NOMO-1 treated with dmso at 0.1 percent for 144 hours (cell line): ENCODE measurements around the gene NME4.
"Not testable (repeated sequence)": the region's sequence is repeated elsewhere in the genome, so short reads cannot be mapped to it uniquely, and the experiment has no call there.

Experiments
- DNase-seq: peaks from one replicate; lab custom pipeline; 2025; ENCODE audit not compliant: unreplicated experiment; lab: John Stamatoyannopoulos, UW

The NME4 gene

GRCh38 chr16:375927-376816 is 20.8 kb upstream of the NME4 start:
- no peak for DNase-seq

- DNase-seq: no peak
These were observed 20.1 kb upstream of the NME4 start for GRCh38 chr16:376817-377418.

GRCh38 chr16:377419-377951 is 19.5 kb upstream of the NME4 start:
- DNase-seq: no peak

GRCh38 chr16:378113-378820 is 18.7 kb upstream of the NME4 start:
- DNase-seq: not testable (repeated sequence)

- DNase-seq: no peak
These were observed 18.2 kb upstream of the NME4 start for GRCh38 chr16:378821-379182.

- DNase-seq: no peak
These were observed 17.6 kb upstream of the NME4 start for GRCh38 chr16:379183-379960.

- no peak for DNase-seq
These were observed 16.8 kb upstream of the NME4 start for GRCh38 chr16:379961-380761.

- DNase-seq: no peak
These were observed 16.3 kb upstream of the NME4 start for GRCh38 chr16:380762-381011.

GRCh38 chr16:381012-381788 is 15.8 kb upstream of the NME4 start:
- DNase-seq: no peak

GRCh38 chr16:381789-382717 is 14.9 kb upstream of the NME4 start, which contains the start of gene PGAP6:
TSS of gene PGAP6 (minus strand) at chr16:381978. CDS start at chr16:381821, 157 bp downstream.
- peak; percentile 31 for DNase-seq

- no peak for DNase-seq
These were observed 13.5 kb upstream of the NME4 start for GRCh38 chr16:383326-384051.

GRCh38 chr16:386641-387156 is 10.3 kb upstream of the NME4 start:
- DNase-seq: no peak

GRCh38 chr16:387761-388666 is 9.0 kb upstream of the NME4 start:
- DNase-seq: not testable (repeated sequence)

GRCh38 chr16:389352-389751 is 7.6 kb upstream of the NME4 start:
- no peak for DNase-seq

GRCh38 chr16:391885-392335 is 5.1 kb upstream of the NME4 start:
- DNase-seq: peak; percentile 50

- no peak for DNase-seq
These were observed 4.5 kb upstream of the NME4 start for GRCh38 chr16:392450-393030.
